ENCODE results near the gene ZNF341.

- TF ChIP-seq ZNF48 (tag by site-specific recombination; IDR thresholded peaks at IDR 0.05) (no peak), ZNF514 (tag by site-specific recombination; IDR thresholded peaks at IDR 0.05) (no peak), ZNF544 (tag by site-specific recombination; IDR thresholded peaks at IDR 0.05) (no peak), MZF1 (tag by site-specific recombination; IDR thresholded peaks at IDR 0.05; ENCODE audit: borderline replicate concordance) (no peak)
These were observed 96.6 kb downstream of the ZNF341 start for GRCh38 chr20:33828326-33828844.

Data from HEK293 (cell line).